ENCODE measurements around the gene SLC39A11. TPM values are rescaled to one million over a fixed set of nuclear protein-coding genes. Genes with fewer than 3 reads are reported as not detected.

Gene SLC39A11
- total RNA-seq, 2 donors from 2014 or later, result 18.1 to 20.1 TPM

DNA sequence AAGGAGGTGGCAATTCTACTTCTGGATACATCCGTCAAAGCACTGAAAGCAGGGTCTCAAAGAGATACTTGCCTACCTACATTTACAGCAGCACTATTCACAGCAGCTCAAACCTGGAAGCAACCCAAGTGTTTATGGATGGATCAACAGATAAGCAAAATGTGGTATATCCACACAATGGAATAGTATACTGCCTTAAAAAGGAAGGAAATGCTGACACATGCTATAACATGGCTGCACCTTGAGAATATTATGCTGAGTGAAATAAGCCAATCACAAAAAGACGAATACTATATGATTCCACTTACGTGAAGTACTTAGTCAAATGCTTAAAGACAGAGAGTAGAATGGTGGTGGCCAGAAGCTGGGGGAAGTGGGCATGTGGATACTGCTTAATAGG lies 336.2 kb downstream of the SLC39A11 start:
- Histone ChIP-seq H3K9me3 (ENCODE audit: control insufficient read depth, low read length) (peaks cover 7% of the 10 kb centered on the region), H3K4me3 (ENCODE audit: low read length) (no peak overlapping the region), H3K27me3 (ENCODE audit: control insufficient read depth, insufficient read depth, low read length, poor library complexity, severe bottlenecking) (no peaks in the 10 kb centered on the region), H3K4me1 (ENCODE audit: control insufficient read depth, insufficient read depth, low read length) (no peaks in the 10 kb centered on the region), H3K9ac (ENCODE audit: extremely low read depth, low read length, poor library complexity, severe bottlenecking) (no peak overlapping the region), H3K27ac (ENCODE audit: low read depth, low read length) (no peak overlapping the region), H3K36me3 (ENCODE audit: control insufficient read depth, insufficient read depth, low read length) (no peaks in the 10 kb centered on the region)
- no peaks in the 10 kb centered on the region for H3K4me1 Mint-ChIP-seq
- 86 to 98% methylated on average over 3 of the region's 3 CpGs for WGBS, 2 experiments (ENCODE audit: insufficient coverage in 1 of 2, insufficient read length in 1 of 2)
- H3K27me3 Mint-ChIP-seq (ENCODE audit: insufficient read depth), result peaks cover 6% of the 10 kb centered on the region
- TF ChIP-seq, protein P1, sequence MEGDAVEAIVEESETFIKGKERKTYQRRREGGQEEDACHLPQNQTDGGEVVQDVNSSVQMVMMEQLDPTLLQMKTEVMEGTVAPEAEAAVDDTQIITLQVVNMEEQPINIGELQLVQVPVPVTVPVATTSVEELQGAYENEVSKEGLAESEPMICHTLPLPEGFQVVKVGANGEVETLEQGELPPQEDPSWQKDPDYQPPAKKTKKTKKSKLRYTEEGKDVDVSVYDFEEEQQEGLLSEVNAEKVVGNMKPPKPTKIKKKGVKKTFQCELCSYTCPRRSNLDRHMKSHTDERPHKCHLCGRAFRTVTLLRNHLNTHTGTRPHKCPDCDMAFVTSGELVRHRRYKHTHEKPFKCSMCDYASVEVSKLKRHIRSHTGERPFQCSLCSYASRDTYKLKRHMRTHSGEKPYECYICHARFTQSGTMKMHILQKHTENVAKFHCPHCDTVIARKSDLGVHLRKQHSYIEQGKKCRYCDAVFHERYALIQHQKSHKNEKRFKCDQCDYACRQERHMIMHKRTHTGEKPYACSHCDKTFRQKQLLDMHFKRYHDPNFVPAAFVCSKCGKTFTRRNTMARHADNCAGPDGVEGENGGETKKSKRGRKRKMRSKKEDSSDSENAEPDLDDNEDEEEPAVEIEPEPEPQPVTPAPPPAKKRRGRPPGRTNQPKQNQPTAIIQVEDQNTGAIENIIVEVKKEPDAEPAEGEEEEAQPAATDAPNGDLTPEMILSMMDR (conservative IDR thresholded peaks at IDR 0.05), result no peak
- no peaks in the 10 kb centered on the region for H3K36me3 Mint-ChIP-seq (ENCODE audit: low read depth)
- H3K4me3 Mint-ChIP-seq, result no peak overlapping the region
- no peak overlapping the region for H3K27ac Mint-ChIP-seq
- no peak for DNase-seq
- peaks cover 7% of the 10 kb centered on the region for H3K9me3 Mint-ChIP-seq

DNA sequence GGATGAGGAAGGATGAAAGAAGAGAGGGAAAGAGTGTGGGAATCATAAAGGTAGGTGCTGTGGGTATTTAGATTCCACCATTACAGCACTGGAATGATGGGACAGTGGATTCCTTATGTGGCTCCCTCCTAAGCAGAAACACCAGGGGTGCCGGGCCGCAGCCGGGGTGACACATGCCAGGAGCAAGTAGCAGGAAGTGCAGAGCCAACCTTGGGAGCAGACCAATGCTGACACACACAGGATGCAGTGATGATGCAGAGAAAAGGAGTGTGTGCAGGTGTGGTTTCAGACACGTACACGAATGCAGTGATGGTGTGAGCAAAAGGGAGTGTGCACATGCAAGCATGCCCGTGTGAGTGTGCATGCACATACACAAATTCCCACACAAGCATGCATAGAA lies 338.0 kb downstream of the SLC39A11 start:
- no peaks in the 10 kb centered on the region for H3K4me1 ChIP-seq (ENCODE audit: control insufficient read depth, insufficient read depth, low read length)
- Mint-ChIP-seq H3K4me3 (no peak overlapping the region), H3K9me3 (peaks cover 7% of the 10 kb centered on the region), H3K4me1 (no peaks in the 10 kb centered on the region), H3K27ac (no peak overlapping the region), H3K36me3 (ENCODE audit: low read depth) (no peaks in the 10 kb centered on the region), H3K27me3 (ENCODE audit: insufficient read depth) (no peaks in the 10 kb centered on the region)
- WGBS, 2 experiments (ENCODE audit: insufficient coverage in 1 of 2, insufficient read length in 1 of 2), result 92 to 93% methylated on average over 3 to 6 of the region's 6 CpGs
- H3K9ac ChIP-seq (ENCODE audit: extremely low read depth, low read length, poor library complexity, severe bottlenecking), result no peak overlapping the region
- no peak overlapping the region for H3K4me3 ChIP-seq (ENCODE audit: low read length)
- H3K27me3 ChIP-seq (ENCODE audit: control insufficient read depth, insufficient read depth, low read length, poor library complexity, severe bottlenecking), result no peaks in the 10 kb centered on the region
- H3K9me3 ChIP-seq (ENCODE audit: control insufficient read depth, low read length), result peaks cover 7% of the 10 kb centered on the region
- no peak overlapping the region for H3K27ac ChIP-seq (ENCODE audit: low read depth, low read length)
- TF ChIP-seq, protein P1 (conservative IDR thresholded peaks at IDR 0.05), result no peak
- DNase-seq, result no peak
- no peaks in the 10 kb centered on the region for H3K36me3 ChIP-seq (ENCODE audit: control insufficient read depth, insufficient read depth, low read length)

DNA sequence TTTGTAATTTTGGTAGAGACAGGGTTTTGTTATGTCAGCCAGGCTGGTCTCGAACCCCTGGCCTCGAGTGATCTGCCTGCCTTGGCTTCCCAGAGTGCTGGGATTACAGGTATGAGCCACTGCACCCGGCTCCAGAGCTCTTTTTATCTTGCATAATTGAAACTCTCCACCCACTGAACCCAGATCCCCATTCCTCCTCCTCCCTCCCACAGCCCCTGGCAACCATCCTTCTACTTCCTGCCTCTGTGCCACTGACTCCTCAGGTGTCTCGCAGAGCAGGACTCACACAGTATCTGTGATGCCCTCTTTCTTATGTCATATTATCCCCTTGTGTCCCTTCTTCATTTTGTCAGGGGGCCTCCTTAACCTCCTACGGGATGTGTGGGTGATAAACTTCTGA lies 340.7 kb downstream of the SLC39A11 start:
- WGBS, 2 experiments (ENCODE audit: insufficient coverage in 1 of 2, insufficient read length in 1 of 2), result 81 to 91% methylated on average over 3 to 5 of the region's 5 CpGs
- TF ChIP-seq, protein P1 (conservative IDR thresholded peaks at IDR 0.05), result no peak
- no peak for DNase-seq

More for the DNA sequence above, 340.7 kb downstream of the SLC39A11 start:
- no peak overlapping the region for H3K27ac ChIP-seq (ENCODE audit: low read depth, low read length)
- Mint-ChIP-seq H3K27ac (no peak overlapping the region), H3K9me3 (peaks cover 7% of the 10 kb centered on the region), H3K4me1 (no peaks in the 10 kb centered on the region), H3K27me3 (ENCODE audit: insufficient read depth) (no peaks in the 10 kb centered on the region), H3K36me3 (ENCODE audit: low read depth) (no peaks in the 10 kb centered on the region), H3K4me3 (no peak overlapping the region)
- H3K27me3 ChIP-seq (ENCODE audit: control insufficient read depth, insufficient read depth, low read length, poor library complexity, severe bottlenecking), result no peaks in the 10 kb centered on the region
- no peaks in the 10 kb centered on the region for H3K4me1 ChIP-seq (ENCODE audit: control insufficient read depth, insufficient read depth, low read length)
- no peak overlapping the region for H3K9ac ChIP-seq (ENCODE audit: extremely low read depth, low read length, poor library complexity, severe bottlenecking)
- no peak overlapping the region for H3K4me3 ChIP-seq (ENCODE audit: low read length)
- H3K36me3 ChIP-seq (ENCODE audit: control insufficient read depth, insufficient read depth, low read length), result no peaks in the 10 kb centered on the region
- H3K9me3 ChIP-seq (ENCODE audit: control insufficient read depth, low read length), result peaks cover 7% of the 10 kb centered on the region
